ENCODE data around the gene SEC63.
A peak's percentile ranks its signal among the peaks of the same experiment; 100 is the strongest.
"Not testable (repeated sequence)": the region's sequence is repeated elsewhere in the genome, so short reads cannot be mapped to it uniquely, and the experiment has no call there.

The SEC63 gene

GRCh38 chr6:107957909-107958688 lies at the start of gene SEC63:
Gene SEC63 (minus strand): TSS chr6:107958208. CDS start chr6:107958009, 199 bp downstream.
- DNase-seq = peak; percentile 97

GRCh38 chr6:108005961-108006360 lies 48.0 kb upstream of the SEC63 start:
- DNase-seq = no peak

- DNase-seq = no peak
Observed at GRCh38 chr6:108004861-108005260, 46.9 kb upstream of the SEC63 start.

- no peak for DNase-seq
Observed at GRCh38 chr6:108002365-108003221, 44.6 kb upstream of the SEC63 start.

- DNase-seq = no peak
Observed at GRCh38 chr6:108001696-108002231, 43.8 kb upstream of the SEC63 start.

- not testable (repeated sequence) for DNase-seq
Observed at GRCh38 chr6:108000259-108000658, 42.3 kb upstream of the SEC63 start.

- no peak for DNase-seq
Observed at GRCh38 chr6:107999341-107999740, 41.3 kb upstream of the SEC63 start.

- no peak for DNase-seq
Observed at GRCh38 chr6:107991772-107992550, 34.0 kb upstream of the SEC63 start.

- DNase-seq = no peak
Observed at GRCh38 chr6:107991061-107991460, 33.1 kb upstream of the SEC63 start.

GRCh38 chr6:107990587-107990986 lies 32.6 kb upstream of the SEC63 start:
- not testable (repeated sequence) for DNase-seq

GRCh38 chr6:107989166-107990094 lies 31.4 kb upstream of the SEC63 start:
- no peak for DNase-seq

- DNase-seq = no peak
Observed at GRCh38 chr6:107988570-107988969, 30.6 kb upstream of the SEC63 start.

GRCh38 chr6:107987805-107988204 lies 29.8 kb upstream of the SEC63 start:
- no peak for DNase-seq

GRCh38 chr6:107985701-107986100 lies 27.7 kb upstream of the SEC63 start:
- DNase-seq = no peak

GRCh38 chr6:107983811-107984210 lies 25.8 kb upstream of the SEC63 start:
- DNase-seq = no peak

GRCh38 chr6:107982486-107982885 lies 24.5 kb upstream of the SEC63 start:
- DNase-seq = no peak

GRCh38 chr6:107981695-107982094 lies 23.7 kb upstream of the SEC63 start:
- no peak for DNase-seq

GRCh38 chr6:107977283-107977682 lies 19.3 kb upstream of the SEC63 start:
- no peak for DNase-seq

- no peak for DNase-seq
Observed at GRCh38 chr6:107976155-107976783, 18.3 kb upstream of the SEC63 start.

GRCh38 chr6:107973594-107973993 lies 15.6 kb upstream of the SEC63 start:
- DNase-seq = no peak

- no peak for DNase-seq
Observed at GRCh38 chr6:107972413-107973096, 14.5 kb upstream of the SEC63 start.
